ENCODE data around the gene CDH4.

- TF ChIP-seq CTCF (IDR thresholded peaks at IDR 0.05; ENCODE audit: extremely low read depth in 1 of 2, insufficient read depth in 1 of 2, low read depth in 1 of 2, low read length in 2 of 2) (no peak), POLR2A (IDR thresholded peaks at IDR 0.05; ENCODE audit: low read depth, low read length) (no peak), POLR2AphosphoS5 (IDR thresholded peaks at IDR 0.05; ENCODE audit: insufficient read depth, low read depth, low read length) (no peak), MYC (IDR thresholded peaks at IDR 0.05; ENCODE audit: low read depth, low read length) (no peak), JUN (IDR thresholded peaks at IDR 0.05; ENCODE audit: borderline replicate concordance, insufficient read depth, insufficient read length, low read depth) (no peak), EZH2 (IDR thresholded peaks at IDR 0.05; ENCODE audit: borderline replicate concordance, low read depth, low read length, severe bottlenecking) (no peak), FOS (IDR thresholded peaks at IDR 0.05; ENCODE audit: borderline replicate concordance, insufficient read depth, low read length) (no peak), MAX (IDR thresholded peaks at IDR 0.05; ENCODE audit: insufficient read depth, insufficient read length) (no peak), GATA2 (IDR thresholded peaks at IDR 0.05; ENCODE audit: insufficient read depth, insufficient read length, low read depth, low read length) (no peak)
These were observed 507.4 kb downstream of the CDH4 start for GRCh38 chr20:61759286-61760065.

Data from endothelial cell of umbilical vein (primary cell).